Neuronal stem cell (in vitro differentiated cells): ENCODE results near the gene ATG2A.

Experiments used
- DNase-seq: peaks from one replicate; pipeline ENCODE4 v3.0.0-alpha.2; 2013; ENCODE audit warnings: low spot score
- H2AFZ ChIP-seq: one replicate; pipeline ENCODE4 v1.6.1; 2013; ENCODE audit warnings: mild to moderate bottlenecking, low read length, inconsistent platforms
- H2AK5ac ChIP-seq: 2 replicates; pipeline ENCODE4 v1.6.1; 2013; ENCODE audit warnings: low read depth, mild to moderate bottlenecking, inconsistent platforms, low read length, moderate library complexity, mixed read lengths
- H2BK120ac ChIP-seq: 2 replicates; pipeline ENCODE4 v1.6.1; 2013; ENCODE audit warnings: low read depth, mild to moderate bottlenecking, inconsistent platforms, low read length, moderate library complexity, mixed read lengths
- H2BK12ac ChIP-seq: one replicate; pipeline ENCODE4 v1.6.1; 2013; ENCODE audit warnings: low read length, inconsistent platforms
- H2BK15ac ChIP-seq: 2 replicates; pipeline ENCODE4 v1.6.1; 2013; ENCODE audit warnings: mild to moderate bottlenecking, low read length, inconsistent platforms, mixed read lengths
- H2BK5ac ChIP-seq: one replicate; pipeline ENCODE4 v1.6.1; 2013; ENCODE audit warnings: inconsistent platforms, mild to moderate bottlenecking, low read length, moderate library complexity
- H3K14ac ChIP-seq: one replicate; pipeline ENCODE4 v1.6.1; 2013; ENCODE audit warnings: low read length, inconsistent platforms
- H3K18ac ChIP-seq: 2 replicates; pipeline ENCODE4 v1.6.1; 2013; ENCODE audit warnings: low read length, inconsistent platforms
- H3K23ac ChIP-seq: 2 replicates; pipeline ENCODE4 v1.6.1; 2013; ENCODE audit warnings: low read depth, mild to moderate bottlenecking, mixed read lengths, low read length, inconsistent platforms; ENCODE audit not compliant: poor library complexity
- H3K27ac ChIP-seq: replicated peaks from 3 replicates; pipeline ENCODE4 v1.5.1; 2013; ENCODE audit warnings: low read length, inconsistent platforms
- H3K27me3 ChIP-seq, 3 experiments: 2 replicates each; pipeline ENCODE4 v1.6.1; 2013; ENCODE audit warnings: low read length in 3 of 3, mild to moderate bottlenecking in 2 of 3, inconsistent platforms in 1 of 3, low read depth in 1 of 3, mixed read lengths in 1 of 3, moderate library complexity in 1 of 3; ENCODE audit not compliant: control insufficient read depth in 3 of 3, insufficient read depth in 3 of 3
- H3K36me3 ChIP-seq, 2 donors: replicated peaks in 1 of 2; 2 replicates each; pipeline ENCODE4 v1.6.1; 2013; ENCODE audit warnings: low read length in 2 of 2; ENCODE audit not compliant: control insufficient read depth in 2 of 2, insufficient read depth in 2 of 2
- H3K4ac ChIP-seq: 2 replicates; pipeline ENCODE4 v1.6.1; 2013; ENCODE audit warnings: inconsistent platforms, mild to moderate bottlenecking, low read length, moderate library complexity
- H3K4me1 ChIP-seq, 2 donors: 1 replicate in 1 of 2; 2 replicates in 1 of 2; pipeline ENCODE4 v1.6.1; 2013; ENCODE audit warnings: low read length in 2 of 2, low read depth in 1 of 2; ENCODE audit not compliant: control insufficient read depth in 2 of 2, insufficient read depth in 1 of 2
- H3K4me2 ChIP-seq: one replicate; pipeline ENCODE4 v1.6.1; 2013; ENCODE audit warnings: mild to moderate bottlenecking, low read length, inconsistent platforms; ENCODE audit not compliant: insufficient read depth, poor library complexity, severe bottlenecking
- H3K4me3 ChIP-seq, 2 donors: 2 replicates each; pipeline ENCODE4 v1.5.1; 2013; ENCODE audit warnings: low read length in 2 of 2, mild to moderate bottlenecking in 2 of 2, inconsistent platforms in 1 of 2, moderate library complexity in 1 of 2
- H3K79me1 ChIP-seq: one replicate; pipeline ENCODE4 v1.6.1; 2013; ENCODE audit warnings: low read depth, mild to moderate bottlenecking, inconsistent platforms, low read length, moderate library complexity
- H3K9ac ChIP-seq: one replicate; pipeline ENCODE4 v1.6.1; 2013; ENCODE audit warnings: mild to moderate bottlenecking, low read depth, low read length, inconsistent platforms; ENCODE audit not compliant: poor library complexity
- H3K9me3 ChIP-seq, 2 donors: replicated peaks in 1 of 2; 2 replicates each; pipeline versions ENCODE3 to v1.6.1; 2013; ENCODE audit warnings: low read length in 2 of 2, mild to moderate bottlenecking in 2 of 2, inconsistent platforms in 1 of 2, low read depth in 1 of 2, mixed read lengths in 1 of 2, moderate library complexity in 1 of 2; ENCODE audit not compliant: control insufficient read depth in 2 of 2, insufficient read depth in 1 of 2
- H4K8ac ChIP-seq: one replicate; pipeline ENCODE4 v1.6.1; 2013; ENCODE audit warnings: low read depth, mild to moderate bottlenecking, inconsistent platforms, low read length, moderate library complexity
- H4K91ac ChIP-seq: one replicate; pipeline ENCODE4 v1.6.1; 2013; ENCODE audit warnings: low read length, low read depth, mild to moderate bottlenecking, inconsistent platforms; ENCODE audit not compliant: poor library complexity
- WGBS, 2 donors: extraction: QIAGEN DNeasy Blood & Tissue Kit; methylation state at CpG; one replicate each; pipeline ENCODE4 v1.1.7; 2013; ENCODE audit warnings: missing lambda C conversion rate in 2 of 2, mixed read lengths in 1 of 2; ENCODE audit not compliant: insufficient read length in 2 of 2, insufficient replicate concordance in 1 of 2; ENCODE audit errors: extremely low coverage in 2 of 2; 5-methylcytosine and 5-hydroxymethylcytosine counted together

ATG2A gene

DNA sequence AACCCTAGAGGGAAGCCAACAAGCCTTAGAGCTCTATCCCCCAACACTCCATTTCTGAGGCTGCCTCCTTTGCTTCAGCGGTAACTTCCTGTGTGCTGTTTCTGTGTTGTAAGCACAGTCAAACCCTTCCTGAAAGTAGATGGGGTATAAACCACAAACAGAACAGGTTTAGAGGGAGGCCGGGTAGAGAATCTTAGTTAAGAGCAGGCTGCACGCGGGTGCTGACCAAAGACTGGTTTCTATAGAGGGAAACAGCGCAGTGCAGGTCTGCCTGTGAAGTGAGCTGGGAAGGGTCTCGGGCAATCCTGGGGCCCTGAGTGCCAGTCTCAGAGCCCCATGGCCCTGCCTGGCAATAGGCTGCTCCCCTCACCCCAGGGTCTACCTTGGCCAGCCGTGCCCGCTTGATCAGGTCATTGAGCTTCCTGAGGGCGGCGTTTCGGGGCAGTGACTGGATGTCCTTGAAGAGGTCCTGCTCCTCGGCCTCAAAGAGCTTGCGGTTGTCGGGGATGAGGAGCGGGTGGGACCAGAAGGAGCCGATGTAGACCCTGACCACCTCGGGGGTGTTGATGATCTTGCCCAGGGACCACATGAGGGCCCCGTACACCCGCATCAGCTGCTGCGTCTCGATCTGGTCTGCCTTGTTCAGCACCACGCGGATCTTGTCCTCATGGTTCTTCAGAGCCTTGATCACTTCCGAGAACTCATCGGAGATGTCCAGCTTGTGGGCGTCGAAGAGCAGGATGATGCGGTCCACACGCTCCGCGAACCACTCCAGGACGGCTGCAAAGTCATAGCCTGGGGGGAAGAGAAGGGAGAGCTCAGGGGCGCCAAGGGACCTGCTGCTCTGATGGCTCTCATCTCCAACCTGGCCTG, 57.2 kb downstream of the ATG2A start:
- no peak overlapping the region for H3K14ac ChIP-seq
- no peak overlapping the region for H4K91ac ChIP-seq
- no peak overlapping the region for H3K4me3 ChIP-seq
- peak overlapping the region; percentile 24 for H3K18ac ChIP-seq
- peaks cover 16 to 34% of the 10 kb centered on the region in 2 donors for H3K36me3 ChIP-seq
- H3K27me3 ChIP-seq: no peaks in the 10 kb centered on the region
- H3K9me3 ChIP-seq: no peaks in the 10 kb centered on the region
- DNase-seq: no peak
- no peak overlapping the region for H2AK5ac ChIP-seq
- H2BK120ac ChIP-seq: no peak overlapping the region
- no CpG with 5 or more reads among the region's 33 CpGs for WGBS, 2 donors
- H3K4me1 ChIP-seq: peaks cover 24 to 28% of the 10 kb centered on the region in 2 donors
- no peak overlapping the region for H2BK12ac ChIP-seq
- H4K8ac ChIP-seq: peak overlapping the region; percentile 21
- no peak overlapping the region for H2BK15ac ChIP-seq
- no peak overlapping the region for H3K4ac ChIP-seq
- no peak overlapping the region for H3K23ac ChIP-seq
- no peak overlapping the region for H2AFZ ChIP-seq
- no peak overlapping the region for H2BK5ac ChIP-seq
- no peak overlapping the region for H3K4me2 ChIP-seq
- H3K79me1 ChIP-seq: peaks cover 16% of the 10 kb centered on the region
- H3K9ac ChIP-seq: no peak overlapping the region
- no peak overlapping the region for H3K27ac ChIP-seq

DNA sequence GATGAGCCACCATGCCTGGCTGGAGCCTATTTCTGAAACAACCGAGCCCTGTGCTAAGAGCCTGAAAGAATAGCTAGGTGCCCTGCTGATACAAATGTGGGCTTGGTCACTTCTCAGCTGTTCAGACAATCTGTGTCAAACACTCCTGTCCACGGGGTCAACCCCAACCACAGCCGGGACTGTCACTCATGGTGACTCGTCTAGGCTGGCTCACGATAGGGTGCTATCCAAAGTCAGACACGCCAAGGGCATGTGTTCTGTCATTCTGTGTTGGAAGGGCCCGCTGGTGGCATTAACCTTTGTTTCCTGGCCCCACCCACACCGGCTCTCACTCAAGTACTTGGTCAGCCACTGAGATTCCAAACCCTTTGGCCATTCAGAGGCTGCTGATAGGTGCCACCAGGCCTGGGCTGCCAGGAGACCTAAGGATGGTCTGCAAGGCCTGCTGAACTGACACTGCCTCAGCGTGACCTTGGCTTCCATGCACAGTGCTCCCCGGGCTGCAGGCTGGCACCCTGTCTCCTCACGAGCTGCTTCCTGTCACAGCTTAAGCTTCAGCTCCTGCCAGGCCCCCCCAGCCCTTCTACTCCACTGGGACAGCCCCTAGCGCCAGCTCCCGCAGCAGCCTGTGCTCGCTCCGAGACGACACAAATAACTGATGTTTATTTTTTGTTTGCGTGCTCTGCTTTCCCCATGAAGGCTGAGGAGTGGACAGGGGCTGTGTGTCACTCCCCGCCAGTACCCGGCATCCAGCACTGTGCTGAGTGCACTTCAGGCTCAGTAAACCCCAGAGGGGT, 58.3 kb downstream of the ATG2A start:
- no peak overlapping the region for H3K27ac ChIP-seq
- no peak overlapping the region for H2AFZ ChIP-seq
- no peak overlapping the region for H3K4me3 ChIP-seq
- peaks cover 14 to 17% of the 10 kb centered on the region in 2 donors for H3K4me1 ChIP-seq
- no peak for DNase-seq
- no peak overlapping the region for H3K4me2 ChIP-seq
- H3K9me3 ChIP-seq: no peaks in the 10 kb centered on the region
- H3K27me3 ChIP-seq: no peaks in the 10 kb centered on the region
- no peak overlapping the region for H3K18ac ChIP-seq
- H2BK12ac ChIP-seq: no peak overlapping the region
- H2AK5ac ChIP-seq: no peak overlapping the region
- peaks cover 9% of the 10 kb centered on the region for H3K79me1 ChIP-seq
- H4K8ac ChIP-seq: no peak overlapping the region
- no peak overlapping the region for H2BK5ac ChIP-seq
- no peak overlapping the region for H4K91ac ChIP-seq
- peak overlapping the region; percentile 27 for H3K9ac ChIP-seq
- H2BK15ac ChIP-seq: no peak overlapping the region
- H3K14ac ChIP-seq: no peak overlapping the region
- H3K4ac ChIP-seq: no peak overlapping the region
- H2BK120ac ChIP-seq: no peak overlapping the region
- no peak overlapping the region for H3K23ac ChIP-seq
- no CpG with 5 or more reads among the region's 19 CpGs for WGBS, 2 donors
- H3K36me3 ChIP-seq: peaks cover 19 to 42% of the 10 kb centered on the region in 2 donors

GRCh38 chr11:64857485-64857884, 59.5 kb downstream of the ATG2A start:
- Histone ChIP-seq H3K27me3 (no peaks in the 10 kb centered on the region), H3K14ac (no peak overlapping the region), H3K9me3 (no peaks in the 10 kb centered on the region), H2AK5ac (no peak overlapping the region), H2AFZ (no peak overlapping the region), H2BK12ac (no peak overlapping the region), H3K27ac (no peak overlapping the region), H2BK120ac (no peak overlapping the region), H3K18ac (no peak overlapping the region), H3K9ac (peak overlapping the region; percentile 9), H3K36me3 (peaks cover 19 to 51% of the 10 kb centered on the region in 2 donors), H4K91ac (no peak overlapping the region), H4K8ac (peak overlapping the region; percentile 43), H3K79me1 (peaks cover 6% of the 10 kb centered on the region), H2BK15ac (peak overlapping the region; percentile 16), H3K4me3 (peak overlapping the region in 1 of 2 donors; percentile 51), H2BK5ac (no peak overlapping the region), H3K4me1 (peaks cover 4 to 5% of the 10 kb centered on the region in 2 donors), H3K4ac (no peak overlapping the region), H3K23ac (no peak overlapping the region), H3K4me2 (no peak overlapping the region)
- no CpG with 5 or more reads among the region's 6 CpGs for WGBS, 2 donors
- DNase-seq: no peak
